ENCODE results near the gene STAT5A.
"Not testable (repeated sequence)": the region's sequence is repeated elsewhere in the genome, so short reads cannot be mapped to it uniquely, and the experiment has no call there.

DNA sequence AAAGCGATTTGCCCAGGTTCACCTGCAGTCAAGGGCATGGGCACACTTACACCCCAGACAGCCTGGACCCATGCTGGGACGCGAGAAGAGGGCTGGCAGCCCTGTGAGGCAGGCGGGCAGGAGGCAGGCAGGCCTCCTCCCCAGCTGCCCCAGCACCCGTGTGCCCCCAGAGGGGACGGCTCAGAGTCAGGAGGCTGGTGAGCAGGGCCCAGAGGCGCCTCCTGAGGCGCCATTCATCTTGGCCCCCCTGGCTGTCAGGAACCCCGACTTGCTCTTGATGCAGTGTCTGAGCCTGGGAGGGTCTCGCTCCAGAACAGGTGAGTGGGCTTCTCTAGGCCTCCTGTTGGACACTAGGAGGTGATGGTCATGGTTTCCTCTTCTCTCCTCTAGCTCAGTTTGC lies 11.1 kb downstream of the STAT5A start:
- TF ChIP-seq, protein P1, sequence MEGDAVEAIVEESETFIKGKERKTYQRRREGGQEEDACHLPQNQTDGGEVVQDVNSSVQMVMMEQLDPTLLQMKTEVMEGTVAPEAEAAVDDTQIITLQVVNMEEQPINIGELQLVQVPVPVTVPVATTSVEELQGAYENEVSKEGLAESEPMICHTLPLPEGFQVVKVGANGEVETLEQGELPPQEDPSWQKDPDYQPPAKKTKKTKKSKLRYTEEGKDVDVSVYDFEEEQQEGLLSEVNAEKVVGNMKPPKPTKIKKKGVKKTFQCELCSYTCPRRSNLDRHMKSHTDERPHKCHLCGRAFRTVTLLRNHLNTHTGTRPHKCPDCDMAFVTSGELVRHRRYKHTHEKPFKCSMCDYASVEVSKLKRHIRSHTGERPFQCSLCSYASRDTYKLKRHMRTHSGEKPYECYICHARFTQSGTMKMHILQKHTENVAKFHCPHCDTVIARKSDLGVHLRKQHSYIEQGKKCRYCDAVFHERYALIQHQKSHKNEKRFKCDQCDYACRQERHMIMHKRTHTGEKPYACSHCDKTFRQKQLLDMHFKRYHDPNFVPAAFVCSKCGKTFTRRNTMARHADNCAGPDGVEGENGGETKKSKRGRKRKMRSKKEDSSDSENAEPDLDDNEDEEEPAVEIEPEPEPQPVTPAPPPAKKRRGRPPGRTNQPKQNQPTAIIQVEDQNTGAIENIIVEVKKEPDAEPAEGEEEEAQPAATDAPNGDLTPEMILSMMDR (conservative IDR thresholded peaks at IDR 0.05; ENCODE audit: low read depth, low read length), result not testable (repeated sequence)
- TF ChIP-seq EZH2 (IDR thresholded peaks at IDR 0.05; ENCODE audit: borderline replicate concordance, low read depth, low read length, poor library complexity, severe bottlenecking), result not testable (repeated sequence)

All from A673 (cell line).